Erythroblast (primary cell): Measurements from ENCODE around the gene PRKX.

Source experiments
- GATA1 ChIP-seq: IDR thresholded peaks from 2 replicates; pipeline ENCODE4 v1.6.1; 2011; ENCODE audit warnings: low read depth, mild to moderate bottlenecking, control low read depth, low read length, moderate library complexity
- POLR2A ChIP-seq: IDR thresholded peaks from 2 replicates; pipeline ENCODE4 v1.6.1; 2011; ENCODE audit warnings: mild to moderate bottlenecking, low read length

DNA sequence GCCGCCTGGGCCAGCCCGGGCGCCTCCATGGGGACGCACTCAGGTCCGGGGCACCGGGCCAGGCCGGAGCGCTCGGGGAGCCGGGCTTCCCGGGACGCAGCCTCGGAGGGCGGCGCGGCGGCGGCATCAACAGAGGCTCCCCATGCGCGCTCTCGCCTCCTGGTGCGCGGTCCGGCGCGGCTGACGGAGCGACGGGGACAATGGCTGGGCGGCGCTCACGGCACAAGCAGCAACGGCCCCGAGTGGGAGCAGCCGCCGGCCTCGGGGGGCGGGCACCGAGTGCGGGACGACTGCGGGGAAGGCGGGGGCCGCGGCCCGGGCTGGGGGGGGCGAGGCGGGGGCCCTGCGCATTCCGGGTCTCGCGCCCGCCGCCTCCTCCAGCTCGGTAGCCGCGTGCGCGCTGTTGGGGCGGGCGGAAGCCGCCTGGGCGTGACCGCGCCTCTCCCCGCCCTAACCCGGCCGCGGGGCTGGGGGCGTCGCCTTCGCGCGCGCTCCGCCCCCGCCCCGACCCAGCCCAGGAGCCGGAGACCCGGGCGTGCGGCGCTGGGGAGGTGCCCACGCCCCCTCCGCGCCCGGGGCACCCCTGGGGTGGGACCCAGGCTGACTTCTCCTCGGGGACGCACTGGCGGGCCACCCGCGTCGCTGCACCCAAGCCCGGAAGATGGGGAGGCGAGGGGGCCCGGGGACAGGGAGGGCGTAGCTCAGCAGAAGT is at the start of gene PRKX:
- peak; percentile 17 for TF ChIP-seq POLR2A
- TF ChIP-seq GATA1 = no peak
